Retinal pigment epithelial cell (primary cell): ENCODE results near the gene NPW.

ENCODE experiments used
- DNase-seq: peaks from one replicate; pipeline ENCODE4 v3.0.0-alpha.2; 2010; ENCODE audit warnings: low read depth
- H3K4me3 ChIP-seq: 2 replicates; pipeline ENCODE4 v1.5.1; 2011; ENCODE audit warnings: mild to moderate bottlenecking, low read length, control low read depth, moderate library complexity
- TF ChIP-seq, protein P1 (sequence below): conservative IDR thresholded peaks from 2 replicates; pipeline ENCODE4 v1.5.1; 2011; ENCODE audit warnings: low read depth, low read length, control low read depth, inconsistent platforms

NPW gene

DNA sequence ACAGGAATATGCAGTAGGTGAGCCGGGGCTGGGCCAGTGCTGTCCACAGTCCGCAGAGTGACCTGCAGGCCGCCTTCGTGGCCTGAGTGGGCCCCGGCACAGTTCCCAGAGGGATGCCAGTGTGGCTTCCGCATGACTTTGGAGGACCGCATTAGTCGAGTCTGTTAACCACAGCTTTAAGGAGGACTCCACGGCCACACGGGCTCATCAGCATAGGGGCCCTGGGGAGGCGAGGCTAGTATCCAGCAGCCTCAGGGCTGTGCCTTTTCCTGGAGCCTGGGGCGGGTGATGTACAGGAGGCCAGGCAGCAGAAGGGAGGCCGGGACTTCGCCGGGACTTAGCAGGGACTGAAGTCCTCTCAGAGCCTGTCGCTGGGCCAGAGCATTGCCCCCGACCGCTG, 41.4 kb downstream of the NPW start:
- H3K4me3 ChIP-seq, result no peak overlapping the region
- no peak for DNase-seq
- TF ChIP-seq, protein P1, sequence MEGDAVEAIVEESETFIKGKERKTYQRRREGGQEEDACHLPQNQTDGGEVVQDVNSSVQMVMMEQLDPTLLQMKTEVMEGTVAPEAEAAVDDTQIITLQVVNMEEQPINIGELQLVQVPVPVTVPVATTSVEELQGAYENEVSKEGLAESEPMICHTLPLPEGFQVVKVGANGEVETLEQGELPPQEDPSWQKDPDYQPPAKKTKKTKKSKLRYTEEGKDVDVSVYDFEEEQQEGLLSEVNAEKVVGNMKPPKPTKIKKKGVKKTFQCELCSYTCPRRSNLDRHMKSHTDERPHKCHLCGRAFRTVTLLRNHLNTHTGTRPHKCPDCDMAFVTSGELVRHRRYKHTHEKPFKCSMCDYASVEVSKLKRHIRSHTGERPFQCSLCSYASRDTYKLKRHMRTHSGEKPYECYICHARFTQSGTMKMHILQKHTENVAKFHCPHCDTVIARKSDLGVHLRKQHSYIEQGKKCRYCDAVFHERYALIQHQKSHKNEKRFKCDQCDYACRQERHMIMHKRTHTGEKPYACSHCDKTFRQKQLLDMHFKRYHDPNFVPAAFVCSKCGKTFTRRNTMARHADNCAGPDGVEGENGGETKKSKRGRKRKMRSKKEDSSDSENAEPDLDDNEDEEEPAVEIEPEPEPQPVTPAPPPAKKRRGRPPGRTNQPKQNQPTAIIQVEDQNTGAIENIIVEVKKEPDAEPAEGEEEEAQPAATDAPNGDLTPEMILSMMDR, result no peak

DNA sequence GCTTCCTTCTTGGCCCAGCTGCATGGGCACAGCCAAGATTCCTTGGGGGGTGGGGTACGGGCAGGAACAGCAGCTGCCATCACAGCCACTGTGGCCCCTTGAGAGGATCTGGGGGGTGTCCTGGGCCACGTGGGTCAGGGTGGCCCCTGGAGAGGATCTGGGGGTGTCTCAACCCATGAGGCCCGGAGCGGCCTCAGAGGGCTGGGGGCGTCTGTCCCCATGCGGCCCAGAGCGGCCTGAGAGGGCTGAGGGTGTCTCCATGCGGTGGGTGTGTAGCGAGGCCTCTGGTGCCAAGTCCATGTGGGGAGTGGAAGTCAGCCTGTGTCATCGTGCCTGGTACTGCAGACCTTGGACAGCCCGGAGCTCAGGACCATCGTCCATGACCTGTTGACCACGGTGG, 41.9 kb downstream of the NPW start:
- TF ChIP-seq, protein P1, result no peak
- no peak overlapping the region for H3K4me3 ChIP-seq
- DNase-seq, result no peak

DNA sequence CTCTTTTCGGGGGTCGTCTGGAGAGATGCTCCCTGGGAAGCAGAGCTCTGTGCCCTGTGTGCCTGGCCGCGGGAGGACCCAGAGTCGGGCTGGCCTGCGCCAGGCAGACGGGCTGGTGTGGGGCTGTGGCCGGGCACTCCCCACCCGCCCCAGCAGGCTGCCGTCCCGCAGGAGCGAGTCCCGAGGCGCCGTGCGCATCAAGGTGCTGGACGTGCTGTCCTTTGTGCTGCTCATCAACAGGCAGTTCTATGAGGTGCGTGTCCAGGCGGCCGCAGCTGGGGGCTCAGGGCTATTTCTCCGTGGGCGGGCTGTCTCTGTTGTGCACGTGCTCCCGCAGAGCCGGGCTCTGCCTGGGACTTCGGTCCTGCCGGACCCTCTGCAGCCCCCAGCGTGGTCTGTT, 43.2 kb downstream of the NPW start:
- TF ChIP-seq, protein P1, result no peak
- no peak for DNase-seq
- H3K4me3 ChIP-seq, result no peak overlapping the region

DNA sequence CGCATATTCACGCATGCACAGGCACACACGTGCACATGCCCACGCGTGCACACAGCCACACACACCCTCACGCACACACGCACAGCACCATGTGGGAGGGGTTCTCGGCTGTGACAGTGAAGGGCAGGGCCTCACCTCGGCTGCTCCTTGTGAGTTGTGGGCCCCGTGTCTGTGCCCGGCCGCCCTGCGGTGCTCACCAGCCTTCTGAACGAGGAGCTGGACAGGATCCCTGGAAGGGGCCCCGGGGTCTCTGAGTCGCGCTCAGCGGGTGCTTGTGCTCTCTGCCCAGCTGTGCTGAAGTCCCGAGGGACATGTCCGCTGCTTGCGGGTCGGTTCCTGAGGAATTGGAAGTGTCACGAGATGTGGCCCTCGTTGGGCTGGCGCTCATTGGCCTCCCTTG, 44.3 kb downstream of the NPW start:
- TF ChIP-seq, protein P1, result no peak
- H3K4me3 ChIP-seq, result no peak overlapping the region
- no peak for DNase-seq

DNA sequence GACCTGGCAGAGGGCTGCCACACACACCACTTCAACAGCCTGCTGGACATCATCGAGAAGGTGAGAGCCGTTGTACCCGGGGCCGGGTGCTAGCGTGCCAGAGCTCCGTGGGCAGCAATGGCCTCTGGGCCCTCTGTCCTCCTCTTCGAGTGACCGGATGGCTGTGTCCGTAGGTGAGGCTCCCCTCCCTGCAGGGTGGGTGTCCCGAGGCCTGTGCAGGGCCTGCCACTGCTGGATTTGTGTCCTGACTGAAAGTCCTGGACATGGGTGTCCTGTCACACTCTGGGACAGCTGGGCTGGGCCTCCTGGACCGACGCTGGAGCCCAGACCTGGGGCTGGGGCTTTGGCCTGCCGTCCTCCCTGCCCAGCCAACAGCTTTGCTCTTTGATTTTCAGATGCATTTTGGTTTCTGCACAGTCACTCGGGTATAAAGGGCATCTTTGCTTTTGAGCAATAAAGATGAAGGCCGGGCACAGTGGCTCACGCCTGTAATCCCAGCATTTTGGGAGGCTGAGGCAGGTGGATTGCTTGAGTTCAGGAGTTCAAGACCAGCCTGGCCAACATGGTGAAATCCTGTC, 44.9 kb downstream of the NPW start:
- no peak overlapping the region for H3K4me3 ChIP-seq
- DNase-seq, result no peak

DNA sequence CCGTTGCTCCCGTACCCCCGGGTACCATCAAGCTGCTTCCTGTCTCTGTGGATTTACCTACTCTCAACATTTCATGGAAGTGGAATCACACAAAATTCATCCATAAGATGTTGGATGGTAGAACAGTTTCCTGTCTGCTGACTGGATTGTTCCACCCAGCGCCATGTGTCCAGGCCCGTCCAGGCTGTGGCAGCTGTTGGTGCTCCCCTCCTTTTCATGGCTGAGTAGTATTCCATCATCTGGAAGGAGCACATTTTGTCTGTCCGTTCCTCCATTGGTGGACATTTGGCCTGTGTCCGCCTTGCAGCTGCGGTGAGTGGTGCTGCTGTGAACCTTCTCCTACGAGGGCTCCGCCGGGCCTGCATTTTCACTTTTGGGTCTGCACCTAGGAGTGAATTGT, 46.6 kb downstream of the NPW start:
- no peak for DNase-seq
- TF ChIP-seq, protein P1, result no peak
- H3K4me3 ChIP-seq, result no peak overlapping the region

More for the DNA sequence above, 44.9 kb downstream of the NPW start:
- TF ChIP-seq, protein P1, result no peak
